ENCODE data around the gene GRIA4. TPM values are rescaled to one million over a fixed set of nuclear protein-coding genes. Genes with fewer than 3 reads are reported as not detected.

Gene GRIA4
- total RNA-seq, 1 donor from 2014 or later: 8.7 TPM

- no peaks in the 10 kb centered on the region for H3K4me1 Mint-ChIP-seq (ENCODE audit: unreplicated experiment)
These were observed 350.7 kb downstream of the GRIA4 start for GRCh38 chr11:105960252-105961245.

GRCh38 chr11:105968021-105968697, 358.3 kb downstream of the GRIA4 start:
- Mint-ChIP-seq H3K9me3 (ENCODE audit: unreplicated experiment) (no peaks in the 10 kb centered on the region), H3K4me1 (ENCODE audit: unreplicated experiment) (no peaks in the 10 kb centered on the region), H3K27me3 (ENCODE audit: unreplicated experiment) (no peaks in the 10 kb centered on the region), H3K36me3 (ENCODE audit: low read depth, unreplicated experiment) (no peaks in the 10 kb centered on the region), H3K4me3 (ENCODE audit: unreplicated experiment) (no peak overlapping the region), H3K27ac (ENCODE audit: unreplicated experiment) (no peak overlapping the region)
- DNase-seq (ENCODE audit: low spot score): no peak
- no peak for TF ChIP-seq CTCF (IDR thresholded peaks at IDR 0.05; ENCODE audit: unreplicated experiment)

More at GRCh38 chr11:105960252-105961245, 350.7 kb downstream of the GRIA4 start:
- peaks cover 4% of the 10 kb centered on the region for H3K36me3 Mint-ChIP-seq (ENCODE audit: low read depth, unreplicated experiment)
- no peak overlapping the region for H3K4me3 Mint-ChIP-seq (ENCODE audit: unreplicated experiment)
- no peak for DNase-seq (ENCODE audit: low spot score)
- H3K9me3 Mint-ChIP-seq (ENCODE audit: unreplicated experiment): no peaks in the 10 kb centered on the region
- no peak for TF ChIP-seq CTCF (IDR thresholded peaks at IDR 0.05; ENCODE audit: unreplicated experiment)
- no peak overlapping the region for H3K27ac Mint-ChIP-seq (ENCODE audit: unreplicated experiment)
- H3K27me3 Mint-ChIP-seq (ENCODE audit: unreplicated experiment): no peaks in the 10 kb centered on the region

GRCh38 chr11:105969756-105970155, 359.9 kb downstream of the GRIA4 start:
- no peak for DNase-seq (ENCODE audit: low spot score)
- Mint-ChIP-seq H3K4me3 (ENCODE audit: unreplicated experiment) (no peak overlapping the region), H3K9me3 (ENCODE audit: unreplicated experiment) (no peaks in the 10 kb centered on the region), H3K4me1 (ENCODE audit: unreplicated experiment) (no peaks in the 10 kb centered on the region), H3K27me3 (ENCODE audit: unreplicated experiment) (no peaks in the 10 kb centered on the region), H3K36me3 (ENCODE audit: low read depth, unreplicated experiment) (no peaks in the 10 kb centered on the region), H3K27ac (ENCODE audit: unreplicated experiment) (no peak overlapping the region)
- TF ChIP-seq CTCF (IDR thresholded peaks at IDR 0.05; ENCODE audit: unreplicated experiment): no peak

GRCh38 chr11:105975128-105975527, 365.3 kb downstream of the GRIA4 start:
- Mint-ChIP-seq H3K9me3 (ENCODE audit: unreplicated experiment) (no peaks in the 10 kb centered on the region), H3K27ac (ENCODE audit: unreplicated experiment) (no peak overlapping the region), H3K36me3 (ENCODE audit: low read depth, unreplicated experiment) (no peaks in the 10 kb centered on the region), H3K27me3 (ENCODE audit: unreplicated experiment) (no peaks in the 10 kb centered on the region), H3K4me3 (ENCODE audit: unreplicated experiment) (no peak overlapping the region), H3K4me1 (ENCODE audit: unreplicated experiment) (no peaks in the 10 kb centered on the region)
- no peak for DNase-seq (ENCODE audit: low spot score)
- TF ChIP-seq CTCF (IDR thresholded peaks at IDR 0.05; ENCODE audit: unreplicated experiment): no peak
